Erythroblast (primary cell): ENCODE data around the gene BACH2.

Experiments
- GATA1 ChIP-seq: IDR thresholded peaks from 2 replicates; pipeline ENCODE4 v1.6.1; 2011; ENCODE audit warnings: low read depth, mild to moderate bottlenecking, control low read depth, low read length, moderate library complexity
- POLR2A ChIP-seq: IDR thresholded peaks from 2 replicates; pipeline ENCODE4 v1.6.1; 2011; ENCODE audit warnings: mild to moderate bottlenecking, low read length

DNA sequence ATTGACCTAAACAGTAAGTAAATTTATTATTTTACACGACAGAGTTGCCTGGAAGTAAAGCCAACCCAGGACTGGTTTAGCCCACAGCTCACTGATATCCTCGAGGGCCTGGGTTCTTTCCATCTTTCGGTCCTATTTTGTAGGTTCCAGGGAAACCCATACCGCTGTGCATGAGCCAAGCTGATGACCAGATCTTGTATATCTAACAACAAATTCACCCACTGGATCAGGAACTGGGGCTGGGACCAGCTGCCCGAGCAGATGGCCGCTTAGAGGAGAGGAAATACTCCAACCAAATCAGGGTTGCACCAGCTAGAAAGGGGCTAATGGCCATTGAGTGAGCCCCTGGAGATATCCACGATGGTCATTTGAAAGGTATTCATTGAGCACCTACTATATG is 139.2 kb downstream of the BACH2 start:
- TF ChIP-seq POLR2A (no peak), GATA1 (no peak)
